Kidney epithelial cell (primary cell): ENCODE measurements around the gene KRTAP10-2. TPM values are rescaled to one million over a fixed set of nuclear protein-coding genes. Genes with fewer than 3 reads are reported as not detected.

Experiments
- DNase-seq: peaks from one replicate; pipeline ENCODE4 v3.0.0-alpha.2; 2010; ENCODE audit warnings: low read depth
- H3K27me3 ChIP-seq: 2 replicates; pipeline ENCODE4 v1.6.0; 2011; ENCODE audit warnings: low read length; ENCODE audit not compliant: control insufficient read depth, insufficient read depth
- H3K36me3 ChIP-seq: 2 replicates; pipeline ENCODE4 v1.5.1; 2011; ENCODE audit warnings: low read length; ENCODE audit not compliant: control insufficient read depth, insufficient read depth
- H3K4me3 ChIP-seq: 2 replicates; pipeline ENCODE4 v1.5.1; 2011; ENCODE audit warnings: low read depth, mild to moderate bottlenecking, control low read depth, low read length
- total RNA-seq: library from RNA; depleted of rRNA; stranded (reverse); fragments of >200 nt; gene quantifications from 2 replicates; pipeline ENCODE4 v1.2.3, GENCODE V29; 2015
- TF ChIP-seq, protein P1 (sequence below): IDR thresholded peaks from 2 replicates; pipeline ENCODE4 v1.5.1; 2011; ENCODE audit warnings: mild to moderate bottlenecking, moderate library complexity, low read length, control low read depth, inconsistent platforms; ENCODE audit not compliant: insufficient read depth, poor library complexity, severe bottlenecking

KRTAP10-2 gene
- total RNA-seq, 1 donor from 2014 or later: not detected

- H3K36me3 ChIP-seq: no peaks in the 10 kb centered on the region
- DNase-seq: no peak
- TF ChIP-seq, protein P1, sequence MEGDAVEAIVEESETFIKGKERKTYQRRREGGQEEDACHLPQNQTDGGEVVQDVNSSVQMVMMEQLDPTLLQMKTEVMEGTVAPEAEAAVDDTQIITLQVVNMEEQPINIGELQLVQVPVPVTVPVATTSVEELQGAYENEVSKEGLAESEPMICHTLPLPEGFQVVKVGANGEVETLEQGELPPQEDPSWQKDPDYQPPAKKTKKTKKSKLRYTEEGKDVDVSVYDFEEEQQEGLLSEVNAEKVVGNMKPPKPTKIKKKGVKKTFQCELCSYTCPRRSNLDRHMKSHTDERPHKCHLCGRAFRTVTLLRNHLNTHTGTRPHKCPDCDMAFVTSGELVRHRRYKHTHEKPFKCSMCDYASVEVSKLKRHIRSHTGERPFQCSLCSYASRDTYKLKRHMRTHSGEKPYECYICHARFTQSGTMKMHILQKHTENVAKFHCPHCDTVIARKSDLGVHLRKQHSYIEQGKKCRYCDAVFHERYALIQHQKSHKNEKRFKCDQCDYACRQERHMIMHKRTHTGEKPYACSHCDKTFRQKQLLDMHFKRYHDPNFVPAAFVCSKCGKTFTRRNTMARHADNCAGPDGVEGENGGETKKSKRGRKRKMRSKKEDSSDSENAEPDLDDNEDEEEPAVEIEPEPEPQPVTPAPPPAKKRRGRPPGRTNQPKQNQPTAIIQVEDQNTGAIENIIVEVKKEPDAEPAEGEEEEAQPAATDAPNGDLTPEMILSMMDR: no peak
- H3K4me3 ChIP-seq: no peak overlapping the region
- no peaks in the 10 kb centered on the region for H3K27me3 ChIP-seq
These were observed 8.6 kb downstream of the KRTAP10-2 start for GRCh38 chr21:44542716-44543115.

GRCh38 chr21:44540741-44541288 is 10.5 kb downstream of the KRTAP10-2 start:
- Histone ChIP-seq H3K27me3 (peaks cover 3% of the 10 kb centered on the region), H3K36me3 (no peaks in the 10 kb centered on the region), H3K4me3 (no peak overlapping the region)
- TF ChIP-seq, protein P1: no peak
- DNase-seq: no peak

GRCh38 chr21:44539991-44540666 is 11.2 kb downstream of the KRTAP10-2 start, which contains the start of gene KRTAP10-1:
KRTAP10-1 (minus strand) TSS chr21:44540195; CDS start chr21:44540150, 45 bp downstream.
- TF ChIP-seq, protein P1: no peak
- H3K36me3 ChIP-seq: no peaks in the 10 kb centered on the region
- H3K27me3 ChIP-seq: peaks cover 3% of the 10 kb centered on the region
- H3K4me3 ChIP-seq: no peak within 1 kb of the TSS
- no peak for DNase-seq

- Histone ChIP-seq H3K4me3 (no peak overlapping the region), H3K36me3 (no peaks in the 10 kb centered on the region), H3K27me3 (peaks cover 3% of the 10 kb centered on the region)
- TF ChIP-seq, protein P1: no peak
- DNase-seq: no peak
These were observed 12.3 kb downstream of the KRTAP10-2 start for GRCh38 chr21:44539046-44539445.

DNA sequence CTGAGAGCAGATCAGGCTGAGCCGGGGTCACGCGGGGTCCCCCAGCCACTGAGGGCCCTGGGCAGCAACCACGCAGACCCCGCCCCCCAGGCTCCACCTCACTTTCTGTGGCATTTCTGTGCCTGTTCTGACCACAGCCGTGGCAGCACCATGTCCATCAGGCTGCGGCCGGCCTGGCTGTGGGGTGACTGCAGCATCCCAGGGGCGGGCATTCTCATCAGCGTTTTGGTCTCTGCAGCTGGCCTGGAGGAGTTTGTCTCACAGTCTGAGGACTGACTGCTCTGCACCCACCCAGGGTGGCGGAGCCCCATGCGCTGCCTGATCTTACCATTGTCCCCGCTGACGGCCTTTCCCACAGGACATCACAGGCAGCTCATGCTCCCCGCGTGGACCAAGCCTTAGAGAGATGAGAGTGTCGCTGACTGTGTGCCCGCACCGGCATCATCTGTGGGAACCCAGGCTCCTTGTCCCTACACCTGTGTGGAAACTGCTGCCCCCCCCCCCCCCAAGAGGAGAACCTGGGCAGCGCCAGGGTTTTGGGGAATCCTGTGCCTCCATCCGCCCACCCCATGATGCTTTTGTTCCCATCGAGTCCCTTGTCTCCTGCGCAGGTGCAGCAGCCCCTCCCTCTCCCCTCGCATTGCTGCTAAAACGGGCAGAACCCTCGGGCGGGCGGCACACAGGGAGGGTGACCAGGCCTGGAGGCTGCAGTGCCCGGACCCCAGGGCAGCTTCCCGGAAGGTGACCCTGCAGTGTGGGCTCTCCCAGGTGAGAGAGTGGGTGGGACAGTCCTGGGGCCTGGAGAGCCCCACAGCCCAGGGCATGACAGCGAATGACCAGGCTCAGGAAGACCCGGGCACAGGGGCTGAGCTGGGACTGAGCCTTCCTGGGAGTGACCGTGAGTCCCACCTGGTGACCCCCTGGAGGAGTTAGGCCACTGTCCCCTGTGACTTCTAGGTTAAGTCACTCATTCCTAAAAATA is 13.1 kb downstream of the KRTAP10-2 start:
- Histone ChIP-seq H3K27me3 (peaks cover 3% of the 10 kb centered on the region), H3K4me3 (no peak overlapping the region), H3K36me3 (no peaks in the 10 kb centered on the region)
- no peak for DNase-seq
- TF ChIP-seq, protein P1: no peak
